Measurements from ENCODE around the gene CDX1. TPM values are rescaled to one million over a fixed set of nuclear protein-coding genes. Genes with fewer than 3 reads are reported as not detected.
A peak's percentile ranks its signal among the peaks of the same experiment; 100 is the strongest.

The CDX1 gene
- total and polyA plus RNA-seq, 12 donors = 0.11 to 0.32 (median 0.23) TPM; not detected in 7

DNA sequence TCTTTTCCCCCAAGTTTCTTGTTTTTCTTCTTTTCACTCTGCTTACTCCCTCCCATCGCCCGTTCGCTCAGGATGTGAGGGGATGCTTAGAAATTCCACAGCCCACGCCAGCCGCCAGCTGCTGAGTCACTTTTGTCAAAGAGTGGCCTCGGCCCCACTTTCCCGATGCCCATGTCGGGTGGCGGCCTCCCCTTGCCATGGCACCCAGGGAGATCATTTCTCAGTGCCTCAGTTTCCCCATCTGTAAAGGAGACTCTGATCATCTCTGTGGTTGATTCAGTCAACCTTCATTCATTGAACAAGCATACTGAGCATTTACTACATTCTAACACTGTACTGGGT is 10.6 kb upstream of the CDX1 start:
- Histone ChIP-seq H3K9me3 (replicated peaks in 1 of 3) (no peaks in the 10 kb centered on the region), H3K4me3 (peak overlapping the region in 2 of 4 donors; percentile 16 to 56), H3K36me3 (replicated peaks in 1 of 2) (no peaks in the 10 kb centered on the region), H3K4me1 (replicated peaks in 1 of 2) (peaks cover 12 to 13% of the 10 kb centered on the region in 2 donors), H3K27ac (peak overlapping the region in 3 of 5 donors; percentile 19 to 84 (median 76)), H3K27me3 (no peaks in the 10 kb centered on the region)
- 1 to 3% (median 2%) methylated on average over 9 of the region's 9 CpGs for WGBS, 4 donors
- intact Hi-C loops (cut with DNase I) = no loop called here
- TF ChIP-seq, protein P1, sequence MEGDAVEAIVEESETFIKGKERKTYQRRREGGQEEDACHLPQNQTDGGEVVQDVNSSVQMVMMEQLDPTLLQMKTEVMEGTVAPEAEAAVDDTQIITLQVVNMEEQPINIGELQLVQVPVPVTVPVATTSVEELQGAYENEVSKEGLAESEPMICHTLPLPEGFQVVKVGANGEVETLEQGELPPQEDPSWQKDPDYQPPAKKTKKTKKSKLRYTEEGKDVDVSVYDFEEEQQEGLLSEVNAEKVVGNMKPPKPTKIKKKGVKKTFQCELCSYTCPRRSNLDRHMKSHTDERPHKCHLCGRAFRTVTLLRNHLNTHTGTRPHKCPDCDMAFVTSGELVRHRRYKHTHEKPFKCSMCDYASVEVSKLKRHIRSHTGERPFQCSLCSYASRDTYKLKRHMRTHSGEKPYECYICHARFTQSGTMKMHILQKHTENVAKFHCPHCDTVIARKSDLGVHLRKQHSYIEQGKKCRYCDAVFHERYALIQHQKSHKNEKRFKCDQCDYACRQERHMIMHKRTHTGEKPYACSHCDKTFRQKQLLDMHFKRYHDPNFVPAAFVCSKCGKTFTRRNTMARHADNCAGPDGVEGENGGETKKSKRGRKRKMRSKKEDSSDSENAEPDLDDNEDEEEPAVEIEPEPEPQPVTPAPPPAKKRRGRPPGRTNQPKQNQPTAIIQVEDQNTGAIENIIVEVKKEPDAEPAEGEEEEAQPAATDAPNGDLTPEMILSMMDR (IDR thresholded peaks at IDR 0.05) = no peak
- no peak for TF ChIP-seq POLR2A (IDR thresholded peaks at IDR 0.05)
- no peak for DNase-seq

DNA sequence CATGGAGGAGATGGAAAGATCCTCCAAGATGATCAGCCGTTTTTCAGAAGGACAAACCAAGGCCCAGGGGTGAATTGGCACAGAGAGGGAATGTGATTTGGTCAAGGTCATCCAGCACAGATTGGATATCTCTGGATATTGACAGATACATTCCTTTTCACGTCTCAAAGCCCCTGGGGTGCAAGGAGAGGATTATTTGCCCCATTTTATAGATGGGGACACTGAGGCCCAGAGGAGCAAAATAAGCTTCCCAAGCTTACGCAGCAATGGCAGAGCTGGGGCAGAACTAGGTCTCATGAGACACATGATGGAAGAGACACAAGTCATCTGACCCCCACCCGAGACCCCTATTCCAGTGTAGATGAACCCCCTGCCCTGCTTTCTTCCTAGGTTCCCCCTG is 10.0 kb upstream of the CDX1 start:
- Histone ChIP-seq H3K36me3 (replicated peaks in 1 of 2) (no peaks in the 10 kb centered on the region), H3K9me3 (replicated peaks in 1 of 3) (no peaks in the 10 kb centered on the region), H3K27ac (peak overlapping the region in 3 of 5 donors; percentile 19 to 84 (median 76)), H3K27me3 (no peaks in the 10 kb centered on the region), H3K4me3 (no peak overlapping the region), H3K4me1 (replicated peaks in 1 of 2) (peaks cover 12 to 13% of the 10 kb centered on the region in 2 donors)
- intact Hi-C loops (cut with DNase I) = no loop called here
- no peak for TF ChIP-seq POLR2A (IDR thresholded peaks at IDR 0.05)
- TF ChIP-seq, protein P1 (IDR thresholded peaks at IDR 0.05) = no peak
- WGBS, 4 donors = 57 to 69% (median 61%) methylated on average over 4 of the region's 4 CpGs
- DNase-seq = no peak

DNA sequence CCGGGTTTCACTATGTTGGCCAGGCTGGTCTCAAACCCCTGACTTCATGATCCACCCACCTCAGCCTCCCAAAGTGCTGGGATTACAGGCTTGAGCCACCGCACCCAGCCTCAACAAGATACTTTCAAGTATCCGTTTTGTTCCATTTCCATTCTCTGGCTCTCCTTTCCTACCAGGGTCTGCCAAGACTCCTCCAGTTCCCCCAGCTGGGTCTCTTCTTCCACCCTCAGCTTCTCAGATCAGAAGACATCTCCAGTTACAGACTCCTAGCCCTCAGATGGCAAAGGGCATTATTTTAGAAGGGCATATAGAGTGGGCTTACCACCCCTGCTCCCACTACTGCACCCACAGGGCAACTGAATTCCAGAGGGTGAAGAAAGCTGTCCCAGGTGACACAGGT is 9.4 kb upstream of the CDX1 start:
- TF ChIP-seq, protein P1 (IDR thresholded peaks at IDR 0.05) = no peak
- TF ChIP-seq POLR2A (IDR thresholded peaks at IDR 0.05) = no peak
- no peak for DNase-seq
- intact Hi-C loops (cut with DNase I) = no loop called here
- WGBS, 4 donors = 71 to 98% (median 80%) methylated on average over 3 of the region's 3 CpGs
- Histone ChIP-seq H3K4me3 (no peak overlapping the region), H3K9me3 (replicated peaks in 1 of 3) (no peaks in the 10 kb centered on the region), H3K4me1 (replicated peaks in 1 of 2) (peaks cover 12 to 13% of the 10 kb centered on the region in 2 donors), H3K36me3 (replicated peaks in 1 of 2) (no peaks in the 10 kb centered on the region), H3K27me3 (no peaks in the 10 kb centered on the region), H3K27ac (peak overlapping the region in 2 of 5 donors; percentile 71 to 85)

DNA sequence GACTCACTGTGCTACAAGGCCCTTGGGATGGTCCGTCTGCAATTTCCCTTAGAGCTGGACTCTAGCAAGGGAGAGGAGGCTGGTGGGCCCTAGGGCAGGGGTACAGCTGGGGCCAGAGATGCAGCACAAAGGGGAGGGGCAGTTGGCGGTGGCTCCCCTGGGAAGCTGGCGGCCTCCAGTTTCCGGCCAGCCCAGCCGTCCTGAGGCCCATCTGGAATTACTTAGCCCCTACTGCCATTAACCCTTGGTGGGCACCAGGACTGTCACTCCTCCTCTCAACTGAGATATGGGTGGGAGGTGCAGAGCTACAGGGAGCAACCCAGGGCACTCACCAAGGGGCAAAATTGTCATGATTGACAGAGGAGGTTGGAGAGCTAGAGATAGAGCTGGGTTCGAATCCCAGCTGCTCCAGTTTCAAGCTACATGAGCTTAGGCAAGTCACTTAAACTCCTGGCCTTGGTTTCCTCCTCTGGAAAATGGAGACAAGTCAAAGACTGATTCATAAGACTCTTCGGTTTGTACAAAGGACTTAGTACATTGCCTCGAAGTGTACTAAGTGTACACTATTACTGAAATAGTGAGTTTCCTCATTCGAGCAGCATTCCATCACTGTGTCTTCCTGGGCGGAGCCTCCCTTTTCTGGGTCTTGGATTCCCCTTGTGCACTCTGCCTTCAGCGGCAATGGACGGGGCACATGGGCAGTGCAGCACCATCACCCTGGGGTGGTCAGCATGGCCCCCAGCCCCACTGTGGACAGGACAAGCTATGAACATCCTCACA is 8.2 kb upstream of the CDX1 start:
- Histone ChIP-seq H3K4me1 (replicated peaks in 1 of 2) (peaks cover 12 to 13% of the 10 kb centered on the region in 2 donors), H3K27me3 (no peaks in the 10 kb centered on the region), H3K27ac (peak overlapping the region in 3 of 5 donors; percentile 41 to 85 (median 72)), H3K9me3 (replicated peaks in 1 of 3) (no peaks in the 10 kb centered on the region), H3K4me3 (no peak overlapping the region), H3K36me3 (replicated peaks in 1 of 2) (no peaks in the 10 kb centered on the region)
- 32 to 53% (median 47%) methylated on average over 8 to 12 of the region's 12 CpGs for WGBS, 4 donors
- intact Hi-C loops (cut with DNase I) = no loop called here
- TF ChIP-seq, protein P1 (IDR thresholded peaks at IDR 0.05) = no peak
- TF ChIP-seq POLR2A (IDR thresholded peaks at IDR 0.05) = no peak
- DNase-seq = no peak

Measured in adrenal gland (tissue), 12 donors.